Nephron progenitor cell (in vitro differentiated cells): ENCODE results near the gene SLC4A1.

Experiments
- DNase-seq: peaks from one replicate; pipeline ENCODE4 v3.0.0; 2021
- H3K27ac Mint-ChIP-seq: 2 replicates; pipeline ENCODE4 v1.8.0; 2021; ENCODE audit warnings: mild to moderate bottlenecking, moderate library complexity, mixed read lengths
- H3K27me3 Mint-ChIP-seq: 2 replicates; pipeline ENCODE4 v1.8.0; 2021; ENCODE audit warnings: mild to moderate bottlenecking, low read depth, mixed read lengths; ENCODE audit not compliant: poor library complexity
- H3K36me3 Mint-ChIP-seq: 2 replicates; pipeline ENCODE4 v1.8.0; 2021; ENCODE audit warnings: low read depth, mixed read lengths
- H3K4me1 Mint-ChIP-seq: 2 replicates; pipeline ENCODE4 v1.8.0; 2021; ENCODE audit warnings: mixed read lengths
- H3K4me3 Mint-ChIP-seq: 2 replicates; pipeline ENCODE4 v1.8.0; 2021; ENCODE audit warnings: mild to moderate bottlenecking, moderate library complexity, mixed read lengths
- H3K9me3 Mint-ChIP-seq: 2 replicates; pipeline ENCODE4 v1.8.0; 2021; ENCODE audit warnings: mild to moderate bottlenecking, moderate library complexity, mixed read lengths
- CTCF ChIP-seq: fragments of 200-600 bp; sonication (generic); IDR thresholded peaks from 2 replicates; pipeline ENCODE4 v1.5.0; 2021; ENCODE audit warnings: antibody characterized with exemption

SLC4A1 gene

GRCh38 chr17:44219108-44219615 is 48.8 kb downstream of the SLC4A1 start:
- no peaks in the 10 kb centered on the region for H3K9me3 Mint-ChIP-seq
- no peak for TF ChIP-seq CTCF
- H3K27me3 Mint-ChIP-seq = no peaks in the 10 kb centered on the region
- no peak overlapping the region for H3K27ac Mint-ChIP-seq
- H3K4me3 Mint-ChIP-seq = no peak overlapping the region
- DNase-seq = peak; percentile 78
- H3K36me3 Mint-ChIP-seq = peaks cover 29% of the 10 kb centered on the region
- peaks cover 48% of the 10 kb centered on the region for H3K4me1 Mint-ChIP-seq

- Mint-ChIP-seq H3K36me3 (peaks cover 33% of the 10 kb centered on the region), H3K27me3 (no peaks in the 10 kb centered on the region), H3K27ac (no peak overlapping the region), H3K9me3 (no peaks in the 10 kb centered on the region), H3K4me3 (peak overlapping the region; percentile 77), H3K4me1 (peaks cover 50% of the 10 kb centered on the region)
- TF ChIP-seq CTCF = peak; percentile 47
- DNase-seq = peak; percentile 84
These were observed 49.4 kb downstream of the SLC4A1 start for GRCh38 chr17:44218344-44219107.

- Mint-ChIP-seq H3K27ac (peak overlapping the region; percentile 86), H3K27me3 (no peaks in the 10 kb centered on the region), H3K9me3 (no peaks in the 10 kb centered on the region), H3K36me3 (peaks cover 33% of the 10 kb centered on the region), H3K4me1 (peaks cover 50% of the 10 kb centered on the region), H3K4me3 (peak overlapping the region; percentile 77)
- TF ChIP-seq CTCF = no peak
- DNase-seq = no peak
These were observed 50.1 kb downstream of the SLC4A1 start for GRCh38 chr17:44217738-44218343.

- peaks cover 47% of the 10 kb centered on the region for H3K4me1 Mint-ChIP-seq
- no peaks in the 10 kb centered on the region for H3K9me3 Mint-ChIP-seq
- TF ChIP-seq CTCF = no peak
- H3K27me3 Mint-ChIP-seq = no peaks in the 10 kb centered on the region
- H3K4me3 Mint-ChIP-seq = peak overlapping the region; percentile 77
- no peak for DNase-seq
- no peak overlapping the region for H3K27ac Mint-ChIP-seq
- peaks cover 33% of the 10 kb centered on the region for H3K36me3 Mint-ChIP-seq
These were observed 51.2 kb downstream of the SLC4A1 start for GRCh38 chr17:44216694-44217093.

- H3K27me3 Mint-ChIP-seq = no peaks in the 10 kb centered on the region
- H3K36me3 Mint-ChIP-seq = peaks cover 33% of the 10 kb centered on the region
- no peak overlapping the region for H3K4me3 Mint-ChIP-seq
- no peak for DNase-seq
- H3K9me3 Mint-ChIP-seq = no peaks in the 10 kb centered on the region
- TF ChIP-seq CTCF = no peak
- H3K4me1 Mint-ChIP-seq = peaks cover 49% of the 10 kb centered on the region
- H3K27ac Mint-ChIP-seq = no peak overlapping the region
These were observed 51.8 kb downstream of the SLC4A1 start for GRCh38 chr17:44216173-44216572.
